Stimulated activated CD4-positive, alpha-beta T cell treated with anti-CD3 and anti-CD28 coated beads, Interleukin-12 subunit alpha, Interleukin-12 subunit beta, amount 100 ng/mL, for 4 hours (primary cell): ENCODE results near the gene TTLL8.

Experiments
- DNase-seq: peaks from one replicate; pipeline ENCODE4 v3.0.0-alpha.2; 2020

TTLL8 gene

GRCh38 chr22:50082197-50082715 is 24.2 kb upstream of the TTLL8 start:
- no peak for DNase-seq

DNA sequence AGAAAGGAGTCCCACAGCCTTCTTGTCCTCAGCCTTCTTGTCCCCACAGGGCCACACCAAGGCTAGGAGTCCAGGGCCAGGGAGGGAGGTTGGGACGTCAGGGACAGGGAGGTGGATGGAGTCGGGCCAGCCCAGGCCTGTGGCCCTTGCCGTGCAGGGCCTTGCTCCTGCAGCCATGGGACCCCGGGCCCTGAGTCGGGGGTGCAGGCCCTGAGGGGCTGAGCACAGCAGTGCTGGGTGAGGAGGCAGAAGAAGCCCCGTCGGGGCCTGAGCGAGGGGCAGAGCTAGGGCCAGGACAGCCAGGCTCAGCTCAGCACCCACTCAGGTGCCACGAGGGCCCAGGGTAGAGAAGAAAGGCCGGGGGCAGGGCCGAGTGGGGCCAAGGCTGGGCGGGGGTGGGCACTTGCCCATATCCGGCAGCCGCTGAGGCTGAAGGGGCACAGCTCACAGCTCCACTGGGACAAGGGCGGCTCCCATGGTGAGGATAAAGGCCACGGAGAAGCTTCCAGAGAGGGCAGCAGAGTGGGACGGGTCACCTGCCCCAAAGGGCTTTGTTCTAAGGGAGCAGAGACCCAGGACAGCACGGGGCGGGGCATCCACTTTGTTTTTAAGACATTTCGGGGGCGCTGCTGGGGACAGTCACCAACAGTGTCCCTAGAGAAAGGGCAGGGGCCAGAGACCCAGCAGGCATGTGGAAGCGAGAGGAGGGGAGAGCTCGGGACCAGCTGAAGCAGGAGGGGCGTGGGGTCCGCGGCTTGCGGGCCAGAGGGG is 23.5 kb upstream of the TTLL8 start:
- DNase-seq: no peak

DNA sequence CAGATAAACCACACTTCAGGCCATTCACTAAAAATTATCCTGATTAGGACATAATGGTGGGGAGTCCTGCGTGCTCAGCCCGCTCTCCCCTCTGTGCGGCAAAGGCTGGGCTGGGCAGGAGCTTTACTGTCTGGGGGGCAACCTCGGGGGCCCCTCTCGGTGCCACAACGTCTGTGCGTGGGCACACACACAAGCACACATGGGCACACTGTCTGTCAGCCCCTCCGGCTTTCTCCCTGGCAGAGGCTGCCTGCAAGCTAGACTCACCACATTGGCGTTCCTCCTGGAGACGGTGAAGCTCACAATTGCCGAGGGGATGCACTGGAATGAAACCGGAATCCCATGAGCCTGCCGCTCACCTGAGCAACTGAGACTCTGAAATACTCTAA is 22.0 kb upstream of the TTLL8 start:
- no peak for DNase-seq

DNA sequence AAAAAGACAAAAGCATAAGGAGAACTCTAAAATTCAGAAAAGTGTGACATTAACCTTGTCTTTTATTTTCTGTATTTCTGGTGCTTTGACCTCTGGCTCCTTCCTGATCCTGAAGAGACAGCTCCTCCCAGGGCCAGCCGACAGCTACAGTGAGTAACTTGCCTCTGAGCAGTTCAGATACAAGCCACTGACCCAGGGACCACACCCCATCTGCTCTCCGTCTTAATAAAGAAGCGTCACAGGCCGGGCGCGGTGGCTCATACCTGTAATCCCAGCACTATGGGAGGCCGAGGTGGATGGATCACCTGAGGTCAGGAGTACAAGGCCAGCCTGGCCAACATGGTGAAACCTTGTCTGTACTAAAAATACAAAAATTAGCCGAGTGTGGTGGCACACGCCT is 20.7 kb upstream of the TTLL8 start:
- no peak for DNase-seq

- no peak for DNase-seq
Observed at GRCh38 chr22:50078246-50078645, 20.1 kb upstream of the TTLL8 start.

GRCh38 chr22:50076646-50077535 is 18.8 kb upstream of the TTLL8 start:
- DNase-seq: no peak

- DNase-seq: no peak
Observed at GRCh38 chr22:50074551-50075530, 16.7 kb upstream of the TTLL8 start.

- DNase-seq: no peak
Observed at GRCh38 chr22:50074056-50074455, 16.0 kb upstream of the TTLL8 start.

- DNase-seq: no peak
Observed at GRCh38 chr22:50072714-50073538, 14.8 kb upstream of the TTLL8 start.

GRCh38 chr22:50072167-50072555 is 14.1 kb upstream of the TTLL8 start:
- no peak for DNase-seq

DNA sequence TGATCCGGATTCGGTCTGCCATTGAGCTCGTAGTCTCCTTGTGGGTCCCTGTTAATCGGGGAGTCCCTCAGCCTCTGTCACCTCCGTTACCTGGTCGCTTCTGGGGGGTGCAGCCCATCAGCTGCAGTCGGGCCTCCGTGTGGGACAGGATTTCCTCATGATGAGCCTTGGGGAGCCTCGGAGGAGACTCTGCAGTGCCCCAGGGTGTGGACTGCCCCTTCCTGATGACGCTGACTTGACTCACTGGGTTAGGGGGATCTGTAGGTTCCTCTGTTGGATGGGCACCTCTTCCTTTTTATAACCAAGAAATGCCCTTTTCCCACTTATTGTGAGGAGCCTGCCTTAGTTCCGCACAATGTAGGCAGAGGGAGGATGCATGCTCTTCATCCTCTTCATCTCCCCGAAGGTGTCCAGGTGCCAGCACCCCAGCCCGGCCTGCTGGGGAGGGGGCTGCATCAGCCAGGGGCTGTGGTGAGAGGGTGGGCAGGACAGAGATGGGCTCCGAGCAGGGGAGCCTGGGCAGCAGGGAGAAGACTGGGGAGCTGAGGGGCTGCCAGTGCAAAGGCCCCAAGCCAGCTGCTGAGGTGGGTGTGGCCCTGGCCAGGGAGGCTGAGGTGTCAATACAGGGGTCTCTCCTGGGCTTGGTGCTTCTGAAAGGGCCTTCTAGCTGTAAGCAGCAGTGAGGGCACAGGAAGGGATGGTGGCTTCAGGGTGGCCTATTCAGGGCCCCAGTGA is 13.5 kb upstream of the TTLL8 start:
- no peak for DNase-seq

DNA sequence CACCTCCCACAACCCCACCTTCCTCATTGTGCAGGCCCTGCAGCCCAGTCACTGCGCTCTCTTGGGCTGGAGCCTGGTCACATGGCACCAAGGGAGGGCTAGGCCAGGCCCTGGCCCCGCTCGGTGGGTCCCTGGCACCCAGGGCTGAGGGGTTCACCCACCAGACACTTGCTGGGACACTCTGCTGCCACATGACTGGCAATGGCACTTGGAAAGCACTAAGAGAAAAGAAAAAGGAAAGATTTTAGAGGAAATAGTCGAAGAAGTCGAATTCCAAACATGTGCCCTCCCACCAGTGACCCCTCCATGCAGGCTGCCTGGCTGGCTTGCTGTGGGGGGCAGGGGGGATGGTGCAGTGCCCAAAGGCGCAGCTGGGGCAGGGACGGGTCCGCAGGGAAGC is 12.3 kb upstream of the TTLL8 start:
- DNase-seq: no peak

DNA sequence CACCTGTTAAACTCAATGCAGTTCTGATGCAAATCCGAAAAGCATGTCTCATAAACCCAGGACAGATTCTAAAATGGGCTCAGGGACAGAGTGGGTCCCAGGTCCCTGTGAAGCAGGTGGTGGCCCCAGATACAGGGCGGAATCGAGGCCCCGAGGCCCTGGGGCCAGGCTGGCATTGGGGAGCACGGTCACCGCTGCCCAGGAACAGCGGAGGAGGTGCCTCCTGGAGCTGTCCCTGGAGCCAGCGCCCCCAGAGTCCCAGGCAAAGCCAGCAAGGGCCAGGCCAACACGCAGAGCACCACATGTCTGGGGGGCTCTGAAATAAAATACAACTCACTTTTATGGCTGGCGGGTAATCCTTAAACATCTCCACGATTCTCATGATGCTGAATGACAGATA is 10.0 kb upstream of the TTLL8 start:
- no peak for DNase-seq

DNA sequence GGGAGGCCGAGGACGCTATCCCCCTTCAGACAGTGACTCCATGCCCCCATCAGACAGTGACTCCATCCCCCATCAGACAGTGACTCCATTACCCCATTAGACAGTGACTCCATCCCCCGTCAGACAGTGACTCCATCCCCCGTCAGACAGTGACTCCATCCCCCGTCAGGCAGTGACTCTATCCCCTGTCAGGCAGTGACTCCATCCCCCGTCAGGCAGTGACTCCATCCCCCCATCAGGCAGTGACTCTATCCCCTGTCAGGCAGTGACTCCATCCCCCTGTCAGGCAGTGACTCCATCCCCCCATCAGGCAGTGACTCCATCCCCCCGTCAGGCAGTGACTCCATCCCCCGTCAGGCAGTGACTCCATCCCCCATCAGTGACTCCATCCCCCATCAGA is 9.1 kb upstream of the TTLL8 start:
- DNase-seq: no peak

DNA sequence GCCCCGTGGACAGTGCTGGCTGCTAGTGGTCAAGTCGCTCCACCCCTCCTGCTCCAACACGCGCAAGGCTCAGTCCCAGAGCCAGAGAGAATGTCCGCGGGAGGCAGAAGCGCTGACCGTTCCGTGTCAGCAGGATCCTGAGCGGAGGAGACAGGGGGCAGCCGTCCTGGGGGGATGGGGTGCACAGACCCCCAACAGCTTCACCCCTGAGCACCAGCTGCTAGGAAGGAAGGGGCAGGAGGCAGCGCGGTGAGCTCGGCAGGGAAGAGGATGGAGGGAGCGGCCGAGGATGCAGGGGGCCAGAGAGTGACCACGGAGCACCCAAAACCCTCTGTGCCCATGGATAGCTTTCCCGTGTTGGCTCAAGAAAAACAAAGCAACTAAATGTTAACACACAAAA is 6.4 kb upstream of the TTLL8 start:
- DNase-seq: no peak

DNA sequence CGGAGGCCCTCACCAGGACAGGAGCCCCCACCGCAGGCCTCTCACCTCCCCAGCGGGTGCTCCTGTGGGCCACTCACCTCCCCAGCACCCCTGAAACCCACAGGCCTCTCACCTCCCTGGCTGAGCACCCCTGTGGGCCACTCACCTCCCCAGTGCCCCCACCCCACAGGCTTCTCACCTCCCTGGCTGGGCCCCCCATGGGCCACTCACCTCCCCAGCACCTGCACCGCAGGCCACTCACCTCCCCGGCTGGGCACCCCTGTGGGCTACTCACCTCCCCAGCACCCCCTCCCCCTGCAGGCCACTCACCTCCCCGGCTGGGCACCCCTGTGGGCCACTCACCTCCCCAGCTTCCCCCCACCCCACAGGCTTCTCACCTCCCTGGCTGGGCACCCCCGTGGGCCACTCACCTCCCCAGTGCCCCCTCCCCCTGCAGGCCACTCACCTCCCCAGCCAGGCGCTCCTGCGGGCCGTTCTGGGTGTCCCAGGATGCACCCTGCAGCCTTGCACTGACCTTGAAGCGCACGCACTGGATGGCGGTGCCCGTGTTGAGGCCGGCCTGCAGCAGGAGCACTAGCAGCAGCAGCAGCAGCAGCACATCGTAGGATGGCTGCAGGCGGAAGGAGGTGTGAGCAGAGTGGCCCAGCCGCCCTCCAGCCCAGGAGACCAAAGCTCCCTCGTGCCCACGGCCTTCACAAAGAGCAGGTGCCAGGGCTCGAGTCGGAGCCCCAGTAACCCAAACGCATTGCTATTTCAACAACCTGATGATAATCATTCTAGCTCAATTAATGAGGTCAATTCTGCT is 5.7 kb upstream of the TTLL8 start:
- DNase-seq: no peak

DNA sequence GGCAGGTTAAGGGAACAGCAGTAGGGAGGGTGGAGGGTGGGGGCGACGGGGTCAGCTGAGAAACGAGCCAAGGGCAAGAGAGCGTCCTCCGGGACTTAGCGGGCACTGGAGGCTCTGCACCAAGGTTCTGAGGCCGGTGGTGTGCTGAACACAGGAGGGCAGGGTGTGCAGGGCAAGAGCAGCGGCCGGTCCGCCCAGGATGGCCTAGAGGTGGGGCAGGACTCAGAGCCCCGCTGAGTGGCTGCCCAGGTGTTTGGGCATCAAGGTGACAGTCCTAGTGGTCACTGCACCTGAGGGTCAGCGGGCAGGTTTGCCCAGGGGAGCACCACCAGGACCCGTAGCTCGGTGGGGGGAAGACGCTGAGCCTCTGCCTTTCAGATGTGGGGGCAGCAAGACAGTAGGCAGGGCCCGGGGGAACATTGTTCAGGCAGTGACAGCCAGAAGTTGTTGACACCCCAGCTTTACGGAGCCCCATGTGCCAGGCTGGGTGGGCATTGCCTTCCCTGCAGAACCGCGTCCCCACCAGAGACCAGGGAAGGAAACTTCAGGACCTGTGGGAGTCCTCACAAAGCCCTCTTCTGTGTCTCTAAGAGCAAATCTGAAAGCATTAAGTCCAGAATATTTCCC is 4.5 kb upstream of the TTLL8 start:
- no peak for DNase-seq

GRCh38 chr22:50061824-50062355 is 3.8 kb upstream of the TTLL8 start:
- DNase-seq: no peak

GRCh38 chr22:50061141-50061823 is 3.2 kb upstream of the TTLL8 start:
- DNase-seq: no peak
